ENCODE measurements around the gene TIMM10.

TIMM10 gene

DNA sequence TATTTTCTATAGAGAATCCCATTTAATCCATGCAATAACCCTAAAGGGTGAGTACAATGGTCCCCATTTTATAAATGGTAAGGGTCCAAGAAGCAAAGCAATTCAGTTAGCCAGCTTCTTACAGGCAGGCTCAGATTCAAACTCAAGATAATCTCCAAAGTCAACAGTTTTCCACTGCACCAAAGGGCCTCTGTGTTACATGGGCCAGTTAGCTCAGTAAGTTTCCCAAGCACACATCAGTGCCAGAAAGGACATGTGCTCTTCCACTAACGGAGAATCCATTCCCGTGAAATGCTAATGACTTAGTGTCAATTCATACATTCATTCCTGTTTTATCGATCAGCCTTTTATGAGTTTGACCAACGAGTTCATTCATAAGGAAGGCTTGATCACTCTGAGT is 26.0 kb downstream of the TIMM10 start:
- DNase-seq (ENCODE audit: low read depth in 3 of 3, low spot score in 1 of 3), result no peak

DNA sequence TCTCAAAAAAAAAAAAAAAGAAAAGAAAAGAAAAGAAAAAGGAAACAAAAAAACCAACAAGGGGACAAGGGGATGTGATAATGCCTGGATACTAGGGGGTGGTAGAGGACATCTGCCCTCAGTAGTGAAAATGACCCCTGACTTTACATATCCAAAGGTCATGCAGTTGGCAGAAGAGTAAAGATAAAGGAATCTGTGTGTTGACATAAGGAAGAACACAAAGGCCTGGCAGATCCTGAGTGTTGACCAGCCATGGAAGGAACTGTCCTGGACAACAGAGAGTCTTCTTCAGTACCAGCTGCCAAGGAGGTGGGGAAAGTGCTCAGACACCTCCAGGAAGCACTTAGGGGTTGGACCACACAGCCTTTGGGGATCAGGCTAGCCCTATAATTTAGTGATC is 27.7 kb downstream of the TIMM10 start:
- no peak for DNase-seq (ENCODE audit: low read depth in 3 of 3, low spot score in 1 of 3)

DNA sequence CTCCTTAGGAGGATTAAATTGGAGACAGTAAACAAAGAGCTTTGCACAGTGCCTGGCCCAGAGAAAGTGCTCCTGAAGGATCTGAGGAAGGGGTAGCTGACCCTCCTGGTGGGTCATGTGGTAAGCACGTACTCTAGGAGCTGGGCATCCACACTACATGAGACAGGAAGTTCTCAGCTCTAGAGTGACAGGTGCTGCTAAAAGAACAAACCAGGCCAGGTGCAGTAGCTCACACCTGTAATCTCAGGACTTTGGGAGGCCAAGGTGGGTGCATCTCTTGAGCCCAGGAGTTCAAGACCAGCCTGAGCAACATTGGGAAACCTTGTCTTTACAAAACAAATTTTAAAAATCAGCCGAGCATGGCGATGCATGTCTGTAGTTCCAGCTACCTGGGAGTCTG is 28.2 kb downstream of the TIMM10 start:
- no peak for DNase-seq (ENCODE audit: low read depth in 3 of 3, low spot score in 1 of 3)

DNA sequence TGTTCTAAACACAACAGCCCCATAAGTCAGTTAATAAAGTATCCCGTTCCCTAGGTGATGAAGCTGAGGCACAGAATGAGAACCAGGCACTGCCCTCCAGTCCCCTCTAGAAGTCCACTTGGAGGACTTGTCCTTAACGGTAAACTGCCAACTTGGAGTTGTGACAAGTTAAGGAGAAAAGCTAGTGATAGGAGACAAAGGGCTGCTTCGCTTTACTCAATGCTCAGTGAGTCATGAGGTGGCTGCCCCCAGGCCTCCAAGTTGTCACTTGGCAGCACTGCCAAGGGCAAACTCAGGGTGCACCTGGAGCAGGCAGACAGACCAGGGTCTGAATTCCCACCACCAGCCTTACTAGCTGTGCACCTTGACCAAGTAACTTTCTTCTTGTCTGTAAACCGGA is 28.6 kb downstream of the TIMM10 start:
- DNase-seq (ENCODE audit: low read depth in 3 of 3, low spot score in 1 of 3), result no peak

DNA sequence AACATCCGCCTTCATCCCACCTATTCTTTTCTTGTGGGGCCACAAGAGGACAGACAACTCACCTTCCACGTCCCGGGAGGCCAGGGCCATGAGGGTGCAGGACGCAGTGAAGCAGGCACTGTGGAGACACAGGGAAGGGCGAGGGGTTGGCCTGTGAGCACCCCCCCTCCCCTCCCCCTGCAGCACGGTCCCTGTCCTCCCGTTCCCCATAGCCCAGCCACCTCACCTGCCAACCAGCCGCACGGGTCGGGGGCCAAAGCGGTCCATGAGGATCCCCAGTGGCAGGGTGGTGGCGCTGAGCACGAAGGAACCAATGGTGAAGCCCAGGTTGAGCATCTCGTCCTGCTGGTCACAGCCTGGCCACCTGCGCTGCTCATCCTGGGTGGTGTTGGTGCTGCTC is 29.6 kb downstream of the TIMM10 start:
- no peak for DNase-seq (ENCODE audit: low read depth in 3 of 3, low spot score in 1 of 3)

DNA sequence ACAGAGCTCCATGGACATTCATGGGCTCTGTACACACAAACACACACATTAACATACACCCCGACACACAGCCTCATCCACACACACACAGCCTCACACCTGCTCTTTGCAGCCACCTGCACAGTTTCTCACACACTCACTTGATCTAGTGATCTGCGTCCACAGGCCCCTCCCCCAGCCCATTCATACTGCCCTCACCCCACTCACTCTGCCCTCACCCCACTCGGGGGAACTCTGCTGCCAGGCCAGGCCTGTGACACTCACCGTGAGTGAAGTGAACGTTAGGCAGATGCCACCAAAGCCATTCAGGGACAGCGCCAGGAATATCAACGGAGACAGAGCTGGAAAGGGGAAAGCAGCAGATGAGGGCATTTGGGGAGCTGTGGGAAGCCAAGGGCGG is 30.0 kb downstream of the TIMM10 start:
- no peak for DNase-seq (ENCODE audit: low read depth in 3 of 3, low spot score in 1 of 3)

DNA sequence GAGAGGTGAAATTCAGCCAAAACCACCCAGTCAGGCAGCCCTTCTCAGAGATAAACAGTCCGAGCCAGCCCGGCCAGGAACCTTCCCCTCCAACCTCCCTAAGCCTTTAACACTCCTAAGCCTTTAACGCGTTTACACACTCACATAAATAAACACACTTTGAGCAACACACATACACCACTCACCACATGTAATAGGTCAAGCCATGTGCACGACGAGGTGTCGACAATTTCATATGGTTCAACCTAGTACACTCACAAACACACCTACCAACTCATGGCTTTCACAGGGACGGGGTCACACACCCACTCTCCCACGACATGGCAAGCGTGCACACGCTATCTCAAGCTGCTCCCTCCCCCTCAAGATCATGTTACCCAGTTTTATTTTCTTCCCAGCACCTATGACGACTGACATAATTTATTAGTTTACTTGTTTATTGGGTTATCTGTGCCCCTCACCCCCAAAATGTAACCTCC is 30.5 kb downstream of the TIMM10 start:
- DNase-seq (ENCODE audit: low read depth in 3 of 3, low spot score in 1 of 3), result no peak

DNA sequence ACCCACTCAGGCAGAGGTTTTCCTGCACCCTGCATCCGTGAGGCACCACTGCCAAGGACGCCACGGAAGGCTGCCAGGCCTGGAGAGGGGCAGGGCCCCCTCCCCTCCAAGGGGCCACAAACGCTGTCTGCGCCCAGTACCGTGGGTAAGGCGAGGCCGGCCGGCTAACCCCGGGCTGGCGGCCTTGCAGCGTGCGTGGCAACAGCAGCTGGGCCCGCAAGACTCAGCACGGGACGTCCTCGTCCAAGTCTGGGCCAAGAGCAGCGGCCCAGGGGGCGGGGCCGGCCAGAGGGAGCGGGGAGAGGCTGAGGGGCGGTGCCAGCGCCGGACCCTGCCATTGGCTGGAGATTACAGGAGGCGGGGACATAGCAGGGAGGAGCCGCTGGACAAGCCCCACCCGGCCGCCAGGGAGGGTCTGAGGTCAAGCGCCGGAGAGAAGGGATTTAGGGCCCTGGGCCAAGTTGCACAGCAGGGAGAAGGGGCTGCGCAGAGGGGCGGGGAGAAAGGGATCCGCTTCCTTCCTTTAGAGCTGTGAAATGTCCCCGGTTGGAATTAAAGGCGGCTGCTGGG is 31.1 kb downstream of the TIMM10 start:
- peak in 1 of 3 donors; percentile 25 for DNase-seq (ENCODE audit: low read depth in 3 of 3, low spot score in 1 of 3)

DNA sequence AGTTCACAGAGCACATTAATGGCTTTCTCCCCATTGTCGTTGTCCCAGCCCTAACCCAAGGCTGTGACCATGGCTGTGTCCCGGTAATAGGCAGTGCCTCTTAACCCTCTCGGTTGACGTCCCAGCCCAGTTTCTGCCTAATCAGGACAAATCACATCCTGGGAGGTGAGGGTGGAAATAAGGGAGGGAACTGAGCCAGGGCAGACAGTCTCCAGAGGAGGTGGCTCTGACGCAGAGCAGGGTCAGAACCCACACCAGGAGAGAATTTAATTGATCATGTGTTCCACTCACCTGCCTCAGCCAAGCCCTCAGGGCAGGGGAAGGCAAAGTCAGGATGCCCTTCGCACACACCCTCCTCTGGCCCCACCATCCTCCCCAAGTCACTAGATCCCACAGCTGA is 32.0 kb downstream of the TIMM10 start:
- DNase-seq (ENCODE audit: low read depth in 3 of 3, low spot score in 1 of 3), result no peak

DNA sequence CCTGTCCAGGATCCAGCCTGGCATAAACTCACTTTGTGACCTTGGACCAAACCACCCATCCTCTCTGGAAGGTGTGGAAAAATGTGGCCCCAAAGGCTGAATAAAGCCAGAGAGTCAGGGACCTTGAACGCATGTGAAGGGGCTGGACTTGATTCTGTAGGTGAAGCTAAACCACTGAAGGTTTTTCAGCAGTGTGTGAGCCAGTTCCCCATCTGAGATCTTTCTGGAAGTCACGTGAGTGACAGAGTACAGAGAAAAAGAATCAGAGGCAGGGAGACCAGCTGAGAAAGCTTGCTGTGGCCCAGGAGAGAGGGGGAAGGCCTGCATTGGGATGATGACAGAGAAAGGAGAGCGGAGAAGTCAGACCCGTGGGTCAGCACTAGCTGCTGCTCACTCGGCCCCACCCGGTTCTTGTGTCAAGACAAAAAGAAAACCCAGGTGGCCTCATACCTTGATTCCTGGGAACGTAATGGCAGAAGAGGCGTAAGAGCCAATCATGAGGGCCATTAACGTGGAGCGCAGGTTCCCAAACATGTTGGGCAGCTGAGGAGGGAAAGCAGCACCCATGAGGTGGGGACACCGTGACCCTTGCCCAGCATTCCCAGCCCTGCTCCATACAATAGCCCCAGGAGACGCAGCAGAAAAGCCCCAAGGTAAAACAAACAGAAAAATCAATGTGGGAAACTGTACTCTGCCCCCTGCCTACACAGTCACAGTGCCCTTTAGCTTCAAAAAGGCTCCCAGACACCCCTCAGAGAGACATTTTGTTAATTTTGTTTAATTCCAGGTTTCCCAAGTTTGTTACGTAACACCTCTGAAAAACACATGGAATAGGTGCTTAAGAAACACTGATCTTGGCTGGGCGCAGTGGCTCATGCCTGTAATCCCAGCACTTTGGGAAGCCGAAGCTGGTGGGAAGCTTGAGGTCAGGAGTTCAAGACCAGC is 33.0 kb downstream of the TIMM10 start:
- DNase-seq (ENCODE audit: low read depth in 3 of 3, low spot score in 1 of 3), result no peak

DNA sequence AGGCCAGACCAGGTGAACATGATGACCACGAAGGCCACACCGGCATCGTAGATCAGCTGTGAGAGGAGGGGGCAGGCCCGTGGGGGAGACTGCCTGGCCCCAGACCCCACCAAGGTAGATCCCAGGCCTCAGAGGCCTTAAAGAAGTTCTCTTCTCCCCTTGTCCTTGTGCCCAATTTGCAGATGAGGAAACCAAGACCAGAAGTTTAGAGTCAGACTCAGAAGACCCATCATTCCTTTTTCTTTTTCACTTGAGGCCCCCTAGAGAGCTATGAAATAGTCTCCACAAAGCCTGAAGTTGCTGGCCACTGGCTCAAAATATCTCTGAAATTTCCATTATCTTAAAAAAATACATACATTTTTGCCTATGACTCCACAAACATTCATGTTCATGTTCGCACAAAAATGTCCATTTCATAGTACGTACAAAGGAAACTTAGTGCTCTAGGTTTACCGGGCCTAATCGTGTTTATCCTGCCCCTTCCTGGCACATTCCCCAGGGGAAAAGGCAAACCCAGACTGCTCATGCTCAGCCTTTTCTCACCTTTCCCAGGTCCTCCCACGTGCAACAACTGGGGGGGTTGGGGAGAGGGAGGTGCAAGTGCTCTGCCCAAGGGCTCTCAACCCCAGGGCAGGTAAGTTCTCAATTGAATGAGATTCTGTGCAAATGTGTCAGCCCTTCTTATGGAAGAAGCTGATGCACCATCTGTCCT is 34.3 kb downstream of the TIMM10 start:
- no peak for DNase-seq (ENCODE audit: low read depth in 3 of 3, low spot score in 1 of 3)

DNA sequence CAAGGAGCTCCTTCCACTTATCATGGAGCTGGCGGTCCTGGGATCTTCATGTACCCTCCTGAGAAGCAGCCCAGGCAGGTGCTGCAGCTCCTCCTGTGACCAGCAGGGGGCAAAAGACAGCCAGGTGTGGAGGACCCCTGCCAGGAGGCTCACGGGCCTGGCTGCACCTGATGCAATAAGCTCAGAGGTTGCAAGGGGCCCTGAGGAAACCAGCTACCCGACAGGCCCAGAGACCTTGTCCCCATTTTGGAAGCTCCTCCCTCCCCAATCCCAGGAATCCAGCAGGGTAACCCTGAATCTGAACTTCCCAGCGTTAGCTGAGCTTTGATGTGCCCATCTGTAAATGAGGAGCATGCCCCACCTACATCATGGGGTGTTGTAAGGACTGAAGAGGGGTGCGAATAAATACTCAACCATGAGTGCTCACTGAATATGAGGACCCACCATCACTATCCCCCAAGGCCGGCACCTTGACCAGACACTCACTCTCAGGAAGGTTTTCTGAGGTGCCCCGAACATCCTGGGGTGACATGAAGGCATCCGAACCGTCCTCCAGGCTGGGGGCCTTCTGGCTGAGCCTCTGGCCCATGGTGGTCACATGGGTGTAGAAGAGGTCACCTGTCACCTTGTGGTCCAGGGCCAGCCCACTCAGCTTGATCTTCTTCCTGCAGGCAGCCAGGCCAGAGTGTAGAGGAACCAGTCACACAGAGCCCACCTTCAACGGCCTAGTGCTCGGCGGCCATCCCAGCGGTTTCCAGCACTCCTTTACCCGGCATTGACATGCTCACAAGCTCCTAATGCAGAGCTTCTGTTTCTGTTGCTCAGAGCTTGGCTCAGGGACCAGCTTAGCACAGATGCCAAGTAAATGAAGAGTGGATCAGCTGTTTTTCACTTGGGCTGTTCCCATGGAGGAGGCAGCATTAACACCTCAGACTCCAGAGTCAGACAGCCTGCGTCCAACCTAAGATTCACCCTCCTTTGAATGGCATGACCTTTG is 36.7 kb downstream of the TIMM10 start:
- DNase-seq (ENCODE audit: low read depth in 3 of 3, low spot score in 1 of 3), result peak; percentile 47 to 69 (median 57)

DNA sequence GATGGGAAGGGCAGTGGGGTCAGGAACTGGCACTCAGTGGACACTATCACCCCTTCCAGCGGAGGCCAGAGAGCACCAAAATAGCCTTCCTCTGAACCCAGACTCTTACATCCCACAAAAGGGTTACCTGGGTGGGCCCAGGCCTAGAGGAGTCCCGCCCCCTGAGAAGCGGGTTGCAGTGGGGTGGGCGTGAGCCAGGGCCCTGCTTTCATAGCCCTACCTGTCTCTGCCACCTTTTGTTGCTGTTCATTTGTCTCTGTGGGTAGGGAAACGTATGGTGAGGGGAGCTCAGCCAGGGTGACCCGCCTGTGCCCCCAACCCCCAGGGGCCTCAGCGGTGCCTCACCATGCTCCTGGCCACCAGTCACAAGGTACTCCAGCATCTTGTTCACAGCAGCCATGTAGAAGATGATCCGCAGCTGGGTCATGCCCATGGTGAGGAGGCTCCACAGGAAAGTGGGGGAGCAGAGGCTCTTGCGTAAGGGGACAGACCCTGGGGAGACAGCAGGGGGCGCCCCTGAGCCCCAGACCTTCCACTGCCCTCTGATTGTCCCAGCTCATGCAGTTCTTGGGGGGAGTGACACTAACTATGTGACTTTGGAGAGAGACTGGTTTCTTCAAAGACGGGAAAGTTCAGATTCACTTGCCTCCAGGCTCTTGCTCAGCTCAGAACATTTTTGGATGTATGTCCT is 39.0 kb downstream of the TIMM10 start:
- DNase-seq (ENCODE audit: low read depth in 3 of 3, low spot score in 1 of 3), result peak in 1 of 3 donors; percentile 33

DNA sequence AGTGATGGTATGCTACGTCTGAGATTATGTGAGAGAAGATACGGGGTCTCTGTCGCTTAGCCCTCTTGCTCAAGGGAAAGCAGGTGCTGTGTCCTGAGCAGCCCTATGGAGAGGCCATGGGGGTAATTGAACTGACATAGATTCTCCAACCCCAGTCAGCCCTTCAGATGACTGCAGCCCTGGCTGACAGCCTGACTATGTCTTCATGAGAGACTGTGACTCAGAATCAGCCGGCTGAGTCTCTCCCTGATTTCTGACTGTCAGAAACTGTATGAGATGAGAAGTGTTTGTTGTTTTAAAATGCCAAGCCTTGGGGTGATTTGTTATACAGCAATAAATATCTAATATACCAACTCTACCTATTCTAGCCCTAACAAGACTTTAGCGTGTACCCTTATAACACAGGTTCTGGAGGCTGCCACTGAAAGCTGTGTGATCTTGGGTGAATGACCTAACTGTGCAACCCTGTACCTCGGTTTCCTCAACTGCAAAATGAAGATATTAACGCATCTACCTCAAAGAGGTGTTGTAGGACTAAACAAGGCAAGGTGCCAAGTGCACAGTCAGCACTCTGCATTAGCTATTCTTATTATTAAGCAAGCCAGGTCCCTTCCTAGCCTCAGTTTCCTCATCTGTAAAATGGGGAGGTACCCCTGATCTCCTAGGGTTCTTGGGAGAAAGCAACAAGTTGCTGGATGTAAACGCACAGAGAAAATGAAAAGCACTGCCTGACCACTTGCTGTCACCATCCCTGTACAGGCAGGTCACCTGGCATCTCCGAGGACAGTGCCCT is 39.9 kb downstream of the TIMM10 start:
- DNase-seq (ENCODE audit: low read depth in 3 of 3, low spot score in 1 of 3), result no peak

DNA sequence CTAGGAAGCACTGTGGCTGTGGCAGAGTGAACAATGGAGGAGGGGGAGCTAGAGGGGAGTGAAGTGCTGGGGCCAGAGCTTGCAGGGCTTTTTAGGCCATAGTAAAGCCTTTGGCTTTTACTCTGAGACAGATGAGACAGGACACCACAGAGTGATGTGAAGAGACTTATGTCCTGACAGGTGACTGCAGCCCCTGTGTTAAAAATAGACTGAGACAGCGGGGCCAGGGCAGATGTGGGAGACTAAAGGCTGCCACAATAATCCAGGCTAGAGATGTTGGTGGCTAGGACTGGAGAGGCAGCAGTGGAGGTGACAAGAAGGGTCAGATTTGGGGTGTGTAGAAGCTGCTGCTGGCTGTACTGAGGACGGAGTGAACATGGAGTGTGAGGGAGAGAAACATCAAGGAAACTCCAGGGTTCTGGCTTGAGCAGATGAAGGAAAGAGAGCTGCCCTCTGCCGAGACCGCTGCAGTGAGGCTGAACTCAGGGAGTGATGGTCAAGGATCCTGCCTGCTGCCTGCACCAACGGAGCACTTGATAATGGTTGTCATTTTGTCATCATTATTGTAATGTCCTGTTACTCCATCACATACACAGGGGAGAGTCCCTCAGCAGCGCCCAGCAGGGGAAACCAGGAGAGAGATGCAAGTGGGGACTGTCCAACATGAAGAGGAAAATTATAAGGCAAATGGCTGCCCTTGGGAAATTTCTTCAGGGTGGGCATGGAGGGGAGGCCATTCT is 42.5 kb downstream of the TIMM10 start:
- DNase-seq (ENCODE audit: low read depth in 3 of 3, low spot score in 1 of 3), result no peak

DNA sequence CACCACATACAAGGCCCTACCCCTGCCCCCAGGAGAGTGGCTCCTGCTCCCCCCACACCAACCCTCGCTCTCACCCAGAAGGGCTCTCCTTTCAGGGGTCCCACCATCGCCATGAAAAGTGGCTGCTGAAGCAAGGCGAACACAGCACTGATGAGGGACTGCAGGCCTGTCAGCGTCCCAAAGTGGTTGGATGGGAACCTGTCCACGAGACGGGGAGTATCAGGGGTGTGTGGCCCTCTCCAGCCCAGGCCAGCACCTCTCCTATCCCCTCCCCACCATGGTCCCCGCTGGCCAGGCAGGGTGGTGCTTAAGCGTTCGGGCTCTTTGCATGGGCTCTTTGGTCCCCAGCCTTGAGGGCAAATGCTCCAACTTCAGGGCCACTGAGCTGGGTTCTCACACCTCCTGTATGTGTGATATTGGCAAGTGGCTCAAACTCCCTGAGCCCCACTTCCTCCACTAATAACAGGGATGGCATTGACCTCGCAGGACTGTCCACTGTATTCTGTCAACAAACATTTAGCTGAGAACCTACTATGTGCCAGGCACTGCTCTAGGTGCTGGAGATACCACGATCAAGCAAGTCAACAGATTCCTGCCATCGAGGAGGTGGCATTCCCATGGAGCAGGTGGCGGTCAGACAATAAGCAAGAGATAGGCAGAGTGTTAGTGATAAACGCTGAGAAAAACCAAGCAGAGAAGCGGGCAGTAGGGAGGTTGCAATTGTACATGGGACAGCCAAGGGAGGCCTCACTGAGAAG is 43.4 kb downstream of the TIMM10 start:
- DNase-seq (ENCODE audit: low read depth in 3 of 3, low spot score in 1 of 3), result no peak

DNA sequence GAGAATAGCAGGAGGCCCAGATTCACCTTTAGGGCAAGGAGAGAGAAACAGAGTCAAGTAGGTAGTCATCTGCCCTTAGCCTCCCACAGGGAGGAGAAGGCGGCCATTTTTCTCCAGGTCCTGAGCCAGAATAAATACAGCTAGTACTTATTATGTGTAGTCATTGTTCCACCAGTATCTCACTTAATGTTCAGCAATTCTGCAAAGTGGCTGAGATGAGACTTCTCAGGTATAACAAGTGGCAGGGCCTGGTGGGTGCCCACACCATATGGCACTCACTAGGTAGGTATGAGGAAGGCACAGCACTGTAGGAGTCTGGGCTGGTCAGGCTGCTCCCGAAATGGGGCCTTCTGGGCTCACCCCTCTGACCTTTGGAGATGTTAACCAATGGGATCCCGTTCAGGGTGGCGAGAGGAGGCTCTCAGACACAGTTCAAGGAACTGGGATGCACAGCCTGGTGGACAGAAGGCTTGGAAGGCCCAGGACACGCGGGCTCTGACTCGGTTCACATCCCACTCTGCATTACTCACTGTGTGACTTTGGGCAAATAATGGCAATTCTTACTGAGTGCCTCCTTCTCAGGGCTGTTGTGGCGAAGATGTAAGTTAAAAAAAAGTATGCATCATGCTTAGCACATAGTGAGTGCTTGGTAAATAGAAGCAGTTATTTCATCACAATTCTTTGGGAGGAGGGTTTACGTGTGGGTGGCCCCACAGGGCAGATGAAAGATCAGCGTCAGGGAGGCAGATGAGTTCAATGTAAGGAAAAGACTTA is 45.1 kb downstream of the TIMM10 start:
- DNase-seq (ENCODE audit: low read depth in 3 of 3, low spot score in 1 of 3), result no peak
